SK-N-SH (cell line): ENCODE data around the gene ASMTL.

Experiments
- CTCF ChIP-seq: fragments of 200-600 bp; sonication (generic); IDR thresholded peaks from 2 replicates; pipeline ENCODE4 v1.6.1; 2017; ENCODE audit warnings: antibody characterized with exemption, mild to moderate bottlenecking, moderate library complexity
- EP300 ChIP-seq, 2 experiments: IDR thresholded peaks; 2 replicates each; pipeline versions ENCODE4 v1.4.0 to v1.6.1; 2012; ENCODE audit warnings: borderline replicate concordance in 1 of 2, low read depth in 1 of 2, low read length in 1 of 2
- POLR2AphosphoS5 ChIP-seq: IDR thresholded peaks from 2 replicates; pipeline ENCODE4 v1.6.1; 2012; ENCODE audit warnings: low read depth, low read length
- RAD21 ChIP-seq: IDR thresholded peaks from 2 replicates; pipeline ENCODE4 v1.6.1; 2012; ENCODE audit warnings: mild to moderate bottlenecking, low read length
- RFX5 ChIP-seq: IDR thresholded peaks from 2 replicates; pipeline ENCODE4 v1.6.1; 2012; ENCODE audit warnings: mild to moderate bottlenecking, improper control_type of control experiment, low read length
- YY1 ChIP-seq: IDR thresholded peaks from 2 replicates; pipeline ENCODE4 v1.4.0; 2012; ENCODE audit warnings: low read depth, mild to moderate bottlenecking
- TF ChIP-seq, protein P1 (sequence below): IDR thresholded peaks from 2 replicates; pipeline ENCODE4 v1.6.1; 2012; ENCODE audit warnings: mild to moderate bottlenecking, low read depth, low read length, moderate library complexity
- TF ChIP-seq, protein P2 (sequence below): IDR thresholded peaks from 2 replicates; pipeline ENCODE4 v1.4.0; 2012; ENCODE audit warnings: low read depth

DNA sequence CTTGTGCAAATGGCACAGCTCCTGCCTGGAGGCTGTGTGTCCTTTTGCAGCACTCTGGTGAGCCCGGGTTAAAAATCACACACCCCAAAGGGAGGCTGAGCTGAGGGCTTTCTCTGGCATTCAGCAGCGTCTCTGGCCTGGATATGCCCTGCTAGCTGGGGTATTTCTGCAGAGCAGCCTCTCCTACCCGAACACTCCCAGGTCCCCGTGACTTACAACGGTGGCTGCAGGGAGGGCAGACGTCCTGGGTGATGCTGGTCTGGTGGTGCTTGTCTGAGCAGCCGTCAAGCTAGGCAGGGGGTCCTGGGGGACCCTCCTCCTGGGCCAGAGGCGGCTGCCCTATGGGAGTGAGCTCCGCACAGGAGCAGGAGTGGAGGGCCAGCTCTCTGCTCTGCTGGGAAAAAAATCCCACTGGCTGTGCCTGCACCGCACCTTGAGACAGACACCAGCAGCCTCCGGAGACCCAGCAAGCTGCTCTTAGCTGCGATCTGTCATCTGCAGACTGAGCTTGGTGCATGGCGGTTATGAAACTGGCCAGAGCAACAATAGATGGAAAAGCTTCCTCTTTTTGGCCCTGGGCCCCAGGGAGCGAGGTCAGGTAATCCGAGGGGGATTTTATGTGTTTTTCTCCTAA, 41.3 kb upstream of the ASMTL start:
- TF ChIP-seq POLR2AphosphoS5 (no peak), RFX5 (no peak), CTCF (no peak), EP300 (IDR thresholded peaks at IDR 0.05; ENCODE audit: borderline replicate concordance in 1 of 2, low read depth in 1 of 2, low read length in 1 of 2) (no peak), RAD21 (no peak), YY1 (no peak)
- TF ChIP-seq, protein P1, sequence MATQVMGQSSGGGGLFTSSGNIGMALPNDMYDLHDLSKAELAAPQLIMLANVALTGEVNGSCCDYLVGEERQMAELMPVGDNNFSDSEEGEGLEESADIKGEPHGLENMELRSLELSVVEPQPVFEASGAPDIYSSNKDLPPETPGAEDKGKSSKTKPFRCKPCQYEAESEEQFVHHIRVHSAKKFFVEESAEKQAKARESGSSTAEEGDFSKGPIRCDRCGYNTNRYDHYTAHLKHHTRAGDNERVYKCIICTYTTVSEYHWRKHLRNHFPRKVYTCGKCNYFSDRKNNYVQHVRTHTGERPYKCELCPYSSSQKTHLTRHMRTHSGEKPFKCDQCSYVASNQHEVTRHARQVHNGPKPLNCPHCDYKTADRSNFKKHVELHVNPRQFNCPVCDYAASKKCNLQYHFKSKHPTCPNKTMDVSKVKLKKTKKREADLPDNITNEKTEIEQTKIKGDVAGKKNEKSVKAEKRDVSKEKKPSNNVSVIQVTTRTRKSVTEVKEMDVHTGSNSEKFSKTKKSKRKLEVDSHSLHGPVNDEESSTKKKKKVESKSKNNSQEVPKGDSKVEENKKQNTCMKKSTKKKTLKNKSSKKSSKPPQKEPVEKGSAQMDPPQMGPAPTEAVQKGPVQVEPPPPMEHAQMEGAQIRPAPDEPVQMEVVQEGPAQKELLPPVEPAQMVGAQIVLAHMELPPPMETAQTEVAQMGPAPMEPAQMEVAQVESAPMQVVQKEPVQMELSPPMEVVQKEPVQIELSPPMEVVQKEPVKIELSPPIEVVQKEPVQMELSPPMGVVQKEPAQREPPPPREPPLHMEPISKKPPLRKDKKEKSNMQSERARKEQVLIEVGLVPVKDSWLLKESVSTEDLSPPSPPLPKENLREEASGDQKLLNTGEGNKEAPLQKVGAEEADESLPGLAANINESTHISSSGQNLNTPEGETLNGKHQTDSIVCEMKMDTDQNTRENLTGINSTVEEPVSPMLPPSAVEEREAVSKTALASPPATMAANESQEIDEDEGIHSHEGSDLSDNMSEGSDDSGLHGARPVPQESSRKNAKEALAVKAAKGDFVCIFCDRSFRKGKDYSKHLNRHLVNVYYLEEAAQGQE = no peak
- TF ChIP-seq, protein P2, sequence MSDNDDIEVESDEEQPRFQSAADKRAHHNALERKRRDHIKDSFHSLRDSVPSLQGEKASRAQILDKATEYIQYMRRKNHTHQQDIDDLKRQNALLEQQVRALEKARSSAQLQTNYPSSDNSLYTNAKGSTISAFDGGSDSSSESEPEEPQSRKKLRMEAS = no peak
